SK-N-SH (cell line): ENCODE results near the gene RMDN2.
"Not testable (repeated sequence)": the region's sequence is repeated elsewhere in the genome, so short reads cannot be mapped to it uniquely, and the experiment has no call there.

Experiments
- CTCF ChIP-seq: fragments of 200-600 bp; sonication (generic); IDR thresholded peaks from 2 replicates; pipeline ENCODE4 v1.6.1; 2017; ENCODE audit warnings: antibody characterized with exemption, mild to moderate bottlenecking, moderate library complexity
- EP300 ChIP-seq, 2 experiments: IDR thresholded peaks; 2 replicates each; pipeline versions ENCODE4 v1.4.0 to v1.6.1; 2012; ENCODE audit warnings: borderline replicate concordance in 1 of 2, low read depth in 1 of 2, low read length in 1 of 2
- GABPA ChIP-seq: IDR thresholded peaks from 2 replicates; pipeline ENCODE4 v1.4.0; 2012; ENCODE audit warnings: low read depth, mild to moderate bottlenecking
- RCOR1 ChIP-seq: fragments of 150-350 bp; IDR thresholded peaks from 2 replicates; pipeline ENCODE4 v1.6.1; 2017; ENCODE audit warnings: antibody characterized with exemption, low read length
- REST ChIP-seq: IDR thresholded peaks from 2 replicates; pipeline ENCODE4 v1.6.1; 2012; ENCODE audit warnings: mild to moderate bottlenecking, low read depth, low read length, moderate library complexity
- SIN3A ChIP-seq: IDR thresholded peaks from 2 replicates; pipeline ENCODE4 v1.6.1; 2012; ENCODE audit warnings: low read depth, mild to moderate bottlenecking, low read length, moderate library complexity, borderline replicate concordance
- TAF1 ChIP-seq: IDR thresholded peaks from 2 replicates; pipeline ENCODE4 v1.6.1; 2012; ENCODE audit warnings: low read depth, mild to moderate bottlenecking, low read length, moderate library complexity, borderline replicate concordance
- YY1 ChIP-seq: IDR thresholded peaks from 2 replicates; pipeline ENCODE4 v1.4.0; 2012; ENCODE audit warnings: low read depth, mild to moderate bottlenecking

DNA sequence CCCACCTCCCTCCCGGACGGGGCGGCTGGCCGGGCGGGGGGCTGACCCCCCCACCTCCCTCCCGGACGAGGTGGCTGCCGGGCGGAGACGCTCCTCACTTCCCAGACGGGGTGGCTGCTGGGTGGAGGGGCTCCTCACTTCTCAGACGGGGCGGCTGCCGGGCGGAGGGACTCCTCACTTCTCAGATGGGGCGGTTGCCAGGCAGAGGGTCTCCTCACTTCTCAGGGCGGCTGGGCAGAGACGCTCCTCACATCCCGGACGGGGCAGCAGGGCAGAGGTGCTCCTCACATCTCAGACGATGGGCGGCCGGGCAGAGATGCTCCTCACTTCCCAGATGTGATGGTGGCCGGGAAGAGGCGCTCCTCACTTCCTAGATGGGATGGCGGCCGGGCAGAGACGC lies 7.8 kb downstream of the RMDN2 start:
- TF ChIP-seq CTCF; TAF1; EP300 (IDR thresholded peaks at IDR 0.05; ENCODE audit: borderline replicate concordance in 1 of 2, low read depth in 1 of 2, low read length in 1 of 2); SIN3A; GABPA; REST; RCOR1; YY1: not testable (repeated sequence)
